Measurements from ENCODE around the gene IFITM10. TPM values are rescaled to one million over a fixed set of nuclear protein-coding genes. Genes with fewer than 3 reads are reported as not detected.
"Not testable (repeated sequence)": the region's sequence is repeated elsewhere in the genome, so short reads cannot be mapped to it uniquely, and the experiment has no call there.

Gene IFITM10
- total RNA-seq, 1 experiment from 2014 or later, result 0.59 TPM

- not testable (repeated sequence) for H2BK20ac ChIP-seq (ENCODE audit: low read depth, low read length, poor library complexity, severe bottlenecking); H4K91ac ChIP-seq (ENCODE audit: insufficient read length, low read depth, low read length); H3T11ph ChIP-seq (ENCODE audit: low read length); H3K79me1 ChIP-seq (ENCODE audit: insufficient read depth, low read depth, low read length, poor library complexity, severe bottlenecking); H3K9ac ChIP-seq (ENCODE audit: extremely low read depth, insufficient read length, low read length); H2AFZ ChIP-seq (ENCODE audit: low read length); H3K23ac ChIP-seq (ENCODE audit: insufficient read length, low read depth, low read length); H4K8ac ChIP-seq (replicated peaks; ENCODE audit: insufficient read length, low read depth, low read length); H3K18ac ChIP-seq (ENCODE audit: insufficient read length, low read depth, low read length); H3K4me2 ChIP-seq (ENCODE audit: insufficient read depth, insufficient read length, low read length); H3K79me2 ChIP-seq (ENCODE audit: insufficient read depth, low read length); H2BK5ac ChIP-seq (ENCODE audit: insufficient read length, low read length); H3K9me3 Mint-ChIP-seq; H3K9me3 ChIP-seq (ENCODE audit: control insufficient read depth, low read depth, low read length); H2AK5ac ChIP-seq (ENCODE audit: insufficient read length, low read length); H3K14ac ChIP-seq (ENCODE audit: insufficient read depth, low read length); H3K27ac ChIP-seq (ENCODE audit: insufficient read length, low read depth, low read length); H3K36me3 Mint-ChIP-seq (ENCODE audit: insufficient read depth in 1 of 3, low read depth in 3 of 3); H3K27ac Mint-ChIP-seq; H2BK12ac ChIP-seq (ENCODE audit: insufficient read length, low read depth, low read length); H3K4me3 Mint-ChIP-seq; H3K4ac ChIP-seq (ENCODE audit: low read depth, low read length); H4K20me1 ChIP-seq (ENCODE audit: control insufficient read depth, insufficient read depth, insufficient read length); H3K23me2 ChIP-seq (ENCODE audit: insufficient read length, low read depth, low read length, poor library complexity, severe bottlenecking); H4K5ac ChIP-seq (ENCODE audit: insufficient read length, low read depth, low read length); H3K56ac ChIP-seq (ENCODE audit: insufficient read length, low read depth, low read length); DNase-seq; H3K27me3 ChIP-seq (ENCODE audit: insufficient read depth, low read length); H2BK120ac ChIP-seq (ENCODE audit: low read depth, low read length, poor library complexity, severe bottlenecking); H3K4me1 ChIP-seq (ENCODE audit: insufficient read depth, low read length); H2BK15ac ChIP-seq (ENCODE audit: low read depth, low read length)
- H3K4me1 Mint-ChIP-seq, result peaks cover 7 to 11% of the 10 kb centered on the region in 2 experiments; a peak in 3 of 4 replicates
- WGBS (ENCODE audit: extremely low coverage, insufficient read length, low lambda C conversion rate), result no CpG with 5 or more reads among the region's 19 CpGs
- H3K27me3 Mint-ChIP-seq (ENCODE audit: low read depth), result peaks cover 38% of the 10 kb centered on the region
Observed at GRCh38 chr11:1688336-1688947, 62.0 kb downstream of the IFITM10 start.

DNA sequence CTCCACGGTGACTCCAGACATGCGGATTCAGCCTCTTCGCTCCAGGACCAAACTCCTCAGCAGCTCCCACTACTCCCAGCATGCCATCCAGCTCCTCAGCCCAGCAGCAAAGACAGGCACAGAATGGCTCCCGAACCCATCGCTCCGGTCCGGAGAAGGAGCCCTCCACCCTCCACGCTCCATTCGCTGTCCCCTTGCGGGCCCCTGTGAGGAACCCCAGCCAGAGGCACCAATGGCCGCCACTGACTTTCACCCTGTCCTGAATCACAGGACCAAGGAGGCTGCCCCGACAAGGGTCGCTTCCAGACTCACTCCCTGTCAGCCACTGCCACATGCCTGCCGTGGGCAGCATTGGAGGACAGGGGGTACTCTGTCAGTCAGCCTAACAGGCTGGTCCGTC is 64.2 kb downstream of the IFITM10 start:
- not testable (repeated sequence) for H3K9me3 ChIP-seq (ENCODE audit: control insufficient read depth, low read depth, low read length); H3K79me1 ChIP-seq (ENCODE audit: insufficient read depth, low read depth, low read length, poor library complexity, severe bottlenecking); H3K27ac ChIP-seq (ENCODE audit: insufficient read length, low read depth, low read length); H3K27me3 ChIP-seq (ENCODE audit: insufficient read depth, low read length); H3K4me1 ChIP-seq (ENCODE audit: insufficient read depth, low read length); H4K91ac ChIP-seq (ENCODE audit: insufficient read length, low read depth, low read length); H4K5ac ChIP-seq (ENCODE audit: insufficient read length, low read depth, low read length); H3K9me3 Mint-ChIP-seq; H3K14ac ChIP-seq (ENCODE audit: insufficient read depth, low read length); H4K20me1 ChIP-seq (ENCODE audit: control insufficient read depth, insufficient read depth, insufficient read length); H3K79me2 ChIP-seq (ENCODE audit: insufficient read depth, low read length); H3T11ph ChIP-seq (ENCODE audit: low read length); H2BK12ac ChIP-seq (ENCODE audit: insufficient read length, low read depth, low read length); H3K27ac Mint-ChIP-seq; H3K4me3 Mint-ChIP-seq; H2AK5ac ChIP-seq (ENCODE audit: insufficient read length, low read length); H2BK120ac ChIP-seq (ENCODE audit: low read depth, low read length, poor library complexity, severe bottlenecking); H3K4ac ChIP-seq (ENCODE audit: low read depth, low read length); H3K23ac ChIP-seq (ENCODE audit: insufficient read length, low read depth, low read length); H3K18ac ChIP-seq (ENCODE audit: insufficient read length, low read depth, low read length); DNase-seq; H3K4me1 Mint-ChIP-seq; H2BK5ac ChIP-seq (ENCODE audit: insufficient read length, low read length); H3K56ac ChIP-seq (ENCODE audit: insufficient read length, low read depth, low read length); H3K23me2 ChIP-seq (ENCODE audit: insufficient read length, low read depth, low read length, poor library complexity, severe bottlenecking); H2AFZ ChIP-seq (ENCODE audit: low read length); H3K4me2 ChIP-seq (ENCODE audit: insufficient read depth, insufficient read length, low read length); H4K8ac ChIP-seq (replicated peaks; ENCODE audit: insufficient read length, low read depth, low read length); H3K9ac ChIP-seq (ENCODE audit: extremely low read depth, insufficient read length, low read length); H2BK15ac ChIP-seq (ENCODE audit: low read depth, low read length); H2BK20ac ChIP-seq (ENCODE audit: low read depth, low read length, poor library complexity, severe bottlenecking); H3K36me3 Mint-ChIP-seq (ENCODE audit: insufficient read depth in 1 of 3, low read depth in 3 of 3)
- no CpG with 5 or more reads among the region's 15 CpGs for WGBS (ENCODE audit: extremely low coverage, insufficient read length, low lambda C conversion rate)
- peaks cover 30% of the 10 kb centered on the region for H3K27me3 Mint-ChIP-seq (ENCODE audit: low read depth)

All from H9 (cell line).